GM10248 (cell line): Measurements from ENCODE around the gene RIBC1.

Source experiments
- CTCF ChIA-PET: fragments of 300-600 bp; sonication (Branson Sonifier 250); formaldehyde crosslinking; extraction: SDS; loops from one replicate; lab custom pipeline; 2021; ENCODE audit warnings: antibody characterized with exemption; lab: Yijun Ruan, JAX
- POLR2A ChIA-PET: fragments of 350-650 bp; sonication (Branson Sonifier 250); formaldehyde crosslinking; extraction: SDS; loops from one replicate; lab custom pipeline; 2020; ENCODE audit warnings: antibody characterized with exemption; lab: Yijun Ruan, JAX
- DNase-seq: peaks from one replicate; pipeline ENCODE4 v3.0.0; 2012; ENCODE audit errors: extremely low spot score
- TF ChIP-seq, protein P1 (sequence below): IDR thresholded peaks from 2 replicates; pipeline ENCODE4 v1.5.1; 2012; ENCODE audit warnings: mild to moderate bottlenecking, low read depth; ENCODE audit errors: extremely low read depth, missing control alignments, control extremely low read depth

The RIBC1 gene

DNA sequence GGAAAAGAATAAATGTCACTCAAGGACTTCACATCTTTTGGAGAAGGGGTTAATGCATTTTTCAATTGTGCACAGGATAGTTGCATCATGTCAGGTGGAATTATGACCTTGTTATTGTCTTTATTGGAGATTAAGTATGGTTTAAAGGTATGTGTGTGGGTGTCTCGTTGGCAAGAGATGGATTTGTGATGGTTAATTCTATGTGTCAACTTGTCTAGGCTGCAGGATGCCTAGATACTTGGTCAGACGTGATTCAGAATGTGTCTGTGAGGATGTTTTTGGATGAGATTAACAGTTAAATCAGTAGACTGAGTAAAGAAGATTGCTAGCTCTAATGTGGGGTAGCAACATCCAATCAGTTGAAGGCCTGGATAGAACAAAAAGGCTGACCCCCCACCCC lies 53.7 kb downstream of the RIBC1 start:
- CTCF ChIA-PET: interaction anchor here (1.3 kb wide), 1 partner anchor 159 kb away, joined by 3 read pairs; no protein-coding TSS in a partner anchor
- TF ChIP-seq, protein P1, sequence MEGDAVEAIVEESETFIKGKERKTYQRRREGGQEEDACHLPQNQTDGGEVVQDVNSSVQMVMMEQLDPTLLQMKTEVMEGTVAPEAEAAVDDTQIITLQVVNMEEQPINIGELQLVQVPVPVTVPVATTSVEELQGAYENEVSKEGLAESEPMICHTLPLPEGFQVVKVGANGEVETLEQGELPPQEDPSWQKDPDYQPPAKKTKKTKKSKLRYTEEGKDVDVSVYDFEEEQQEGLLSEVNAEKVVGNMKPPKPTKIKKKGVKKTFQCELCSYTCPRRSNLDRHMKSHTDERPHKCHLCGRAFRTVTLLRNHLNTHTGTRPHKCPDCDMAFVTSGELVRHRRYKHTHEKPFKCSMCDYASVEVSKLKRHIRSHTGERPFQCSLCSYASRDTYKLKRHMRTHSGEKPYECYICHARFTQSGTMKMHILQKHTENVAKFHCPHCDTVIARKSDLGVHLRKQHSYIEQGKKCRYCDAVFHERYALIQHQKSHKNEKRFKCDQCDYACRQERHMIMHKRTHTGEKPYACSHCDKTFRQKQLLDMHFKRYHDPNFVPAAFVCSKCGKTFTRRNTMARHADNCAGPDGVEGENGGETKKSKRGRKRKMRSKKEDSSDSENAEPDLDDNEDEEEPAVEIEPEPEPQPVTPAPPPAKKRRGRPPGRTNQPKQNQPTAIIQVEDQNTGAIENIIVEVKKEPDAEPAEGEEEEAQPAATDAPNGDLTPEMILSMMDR: no peak
- POLR2A ChIA-PET: no interaction called here
- DNase-seq: no peak

DNA sequence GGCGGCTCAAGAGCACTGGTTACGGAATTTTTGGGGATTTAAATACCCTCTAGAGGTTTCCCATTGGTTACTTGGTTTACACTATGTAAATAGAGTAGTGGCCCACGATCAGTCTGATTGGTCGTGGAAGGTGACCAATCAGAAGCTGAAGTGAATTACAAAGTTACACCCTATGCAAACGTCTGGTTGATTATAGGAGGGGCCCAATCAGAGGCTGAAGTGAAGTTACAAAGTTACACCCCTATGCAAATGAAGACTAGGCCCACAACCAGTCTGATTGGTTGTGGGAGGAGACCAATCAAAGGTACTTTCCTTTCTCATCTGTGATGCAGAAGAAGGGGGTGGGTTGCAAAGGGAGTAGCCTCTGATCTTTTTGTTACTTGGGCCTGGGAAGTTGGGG lies 56.6 kb downstream of the RIBC1 start:
- TF ChIP-seq, protein P1: no peak
- DNase-seq: no peak
- ChIA-PET POLR2A (no interaction called here), CTCF (no interaction called here)
